ENCODE measurements around the gene SLC4A3. TPM values are rescaled to one million over a fixed set of nuclear protein-coding genes. Genes with fewer than 3 reads are reported as not detected.

The SLC4A3 gene, protein sequence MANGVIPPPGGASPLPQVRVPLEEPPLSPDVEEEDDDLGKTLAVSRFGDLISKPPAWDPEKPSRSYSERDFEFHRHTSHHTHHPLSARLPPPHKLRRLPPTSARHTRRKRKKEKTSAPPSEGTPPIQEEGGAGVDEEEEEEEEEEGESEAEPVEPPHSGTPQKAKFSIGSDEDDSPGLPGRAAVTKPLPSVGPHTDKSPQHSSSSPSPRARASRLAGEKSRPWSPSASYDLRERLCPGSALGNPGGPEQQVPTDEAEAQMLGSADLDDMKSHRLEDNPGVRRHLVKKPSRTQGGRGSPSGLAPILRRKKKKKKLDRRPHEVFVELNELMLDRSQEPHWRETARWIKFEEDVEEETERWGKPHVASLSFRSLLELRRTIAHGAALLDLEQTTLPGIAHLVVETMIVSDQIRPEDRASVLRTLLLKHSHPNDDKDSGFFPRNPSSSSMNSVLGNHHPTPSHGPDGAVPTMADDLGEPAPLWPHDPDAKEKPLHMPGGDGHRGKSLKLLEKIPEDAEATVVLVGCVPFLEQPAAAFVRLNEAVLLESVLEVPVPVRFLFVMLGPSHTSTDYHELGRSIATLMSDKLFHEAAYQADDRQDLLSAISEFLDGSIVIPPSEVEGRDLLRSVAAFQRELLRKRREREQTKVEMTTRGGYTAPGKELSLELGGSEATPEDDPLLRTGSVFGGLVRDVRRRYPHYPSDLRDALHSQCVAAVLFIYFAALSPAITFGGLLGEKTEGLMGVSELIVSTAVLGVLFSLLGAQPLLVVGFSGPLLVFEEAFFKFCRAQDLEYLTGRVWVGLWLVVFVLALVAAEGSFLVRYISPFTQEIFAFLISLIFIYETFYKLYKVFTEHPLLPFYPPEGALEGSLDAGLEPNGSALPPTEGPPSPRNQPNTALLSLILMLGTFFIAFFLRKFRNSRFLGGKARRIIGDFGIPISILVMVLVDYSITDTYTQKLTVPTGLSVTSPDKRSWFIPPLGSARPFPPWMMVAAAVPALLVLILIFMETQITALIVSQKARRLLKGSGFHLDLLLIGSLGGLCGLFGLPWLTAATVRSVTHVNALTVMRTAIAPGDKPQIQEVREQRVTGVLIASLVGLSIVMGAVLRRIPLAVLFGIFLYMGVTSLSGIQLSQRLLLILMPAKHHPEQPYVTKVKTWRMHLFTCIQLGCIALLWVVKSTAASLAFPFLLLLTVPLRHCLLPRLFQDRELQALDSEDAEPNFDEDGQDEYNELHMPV
- 3.2 TPM for polyA plus RNA-seq (2013, experiment 1 of 2)
- 3.4 TPM for polyA plus RNA-seq (2013, experiment 2 of 2)

DNA sequence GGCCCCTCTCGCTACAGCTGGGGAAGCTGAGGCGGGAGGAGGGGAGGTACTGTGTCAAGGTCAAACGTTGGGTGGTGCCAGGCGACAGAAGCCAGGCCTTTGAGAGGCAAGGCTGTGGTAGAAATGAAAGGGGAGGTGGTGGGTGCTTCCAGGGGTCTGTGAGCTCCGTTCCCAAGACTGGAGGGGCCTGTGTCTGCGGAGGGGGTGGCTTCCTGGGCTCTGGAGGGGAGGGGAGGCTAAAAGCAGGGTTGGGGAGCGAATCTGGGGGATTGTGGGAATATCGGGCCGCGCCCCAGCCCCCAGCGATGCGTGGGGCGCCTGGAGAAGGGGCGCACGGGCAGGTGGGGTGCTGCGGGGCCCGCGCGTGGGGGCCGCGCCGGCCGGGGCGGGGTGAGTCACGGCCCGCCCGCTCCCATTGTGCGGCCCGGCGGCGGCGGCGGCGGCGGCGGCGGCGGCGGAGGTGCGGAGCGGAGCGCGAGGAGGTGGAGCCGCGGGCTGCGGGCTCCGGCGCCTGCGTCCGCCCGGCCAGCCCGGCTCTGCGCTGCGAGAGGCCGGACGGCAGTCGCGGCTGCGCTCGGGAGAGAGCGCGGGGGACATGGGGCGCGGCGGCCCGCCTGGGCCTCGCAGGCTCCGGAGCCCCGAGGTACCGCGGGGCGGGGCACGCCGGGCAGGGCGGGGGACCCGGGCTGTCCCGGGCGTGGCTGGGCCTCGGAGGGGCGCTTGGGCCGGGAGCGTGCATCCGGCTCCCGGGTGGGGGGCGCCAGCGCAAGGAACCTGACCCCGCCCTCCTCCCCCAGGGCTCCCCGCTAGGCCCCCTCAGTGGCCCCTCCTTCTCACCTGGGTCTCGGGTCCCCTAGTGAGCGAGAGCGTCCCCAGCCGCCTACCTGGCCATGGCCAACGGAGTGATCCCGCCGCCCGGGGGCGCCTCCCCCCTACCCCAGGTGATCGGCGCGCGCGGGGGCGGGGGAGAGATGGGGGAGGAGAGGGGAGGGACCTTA lies at the start of gene SLC4A3:
Gene SLC4A3 (plus strand): TSS at position 528 of the 998 bp plus-strand sequence. CDS start 363 bp downstream, at position 891.
- no peak within 1 kb of the TSS for H3K4ac ChIP-seq (ENCODE audit: low read length)

GRCh38 chr2:219578811-219579613 lies 48.4 kb upstream of the SLC4A3 start:
- no peak overlapping the region for H2AK5ac ChIP-seq (ENCODE audit: low read depth, low read length)

More for the DNA sequence above, at the start of gene SLC4A3:
- Histone ChIP-seq H2BK12ac (ENCODE audit: low read length) (peak within 1 kb of the TSS; percentile 86), H2AFZ (ENCODE audit: low read length) (peak within 1 kb of the TSS; percentile 92), H3K4me2 (ENCODE audit: insufficient read depth, low read length, poor library complexity, severe bottlenecking) (peak within 1 kb of the TSS; percentile 92), H3K18ac (ENCODE audit: low read length) (peak within 1 kb of the TSS; percentile 89), H3K27ac (replicated peaks; ENCODE audit: low read length) (no peak within 1 kb of the TSS), H2BK5ac (ENCODE audit: low read length) (peak within 1 kb of the TSS; percentile 76), H2AK5ac (ENCODE audit: low read depth, low read length) (peak within 1 kb of the TSS; percentile 99), H4K8ac (ENCODE audit: low read depth, low read length) (no peak within 1 kb of the TSS), H4K91ac (ENCODE audit: low read depth, low read length, poor library complexity) (no peak within 1 kb of the TSS), H3K14ac (ENCODE audit: low read length) (no peak within 1 kb of the TSS), H3K36me3 (replicated peaks in 1 of 2; ENCODE audit: control insufficient read depth in 2 of 2, insufficient read depth in 2 of 2, low read length in 2 of 2) (no peaks in the 10 kb centered on the region), H2BK15ac (ENCODE audit: low read length) (peak within 1 kb of the TSS; percentile 88), H3K27me3 (ENCODE audit: control insufficient read depth in 3 of 3, insufficient read depth in 3 of 3, low read depth in 1 of 3, low read length in 3 of 3) (peaks cover 0 to 51% (median 14%) of the 10 kb centered on the region in 3 experiments), H3K79me1 (ENCODE audit: low read depth, low read length) (no peaks in the 10 kb centered on the region), H2BK120ac (ENCODE audit: low read depth, low read length) (peak within 1 kb of the TSS; percentile 89), H3K9ac (ENCODE audit: low read depth, low read length, poor library complexity) (peak within 1 kb of the TSS; percentile 50), H3K4me1 (ENCODE audit: control insufficient read depth in 2 of 2, insufficient read depth in 1 of 2, low read depth in 1 of 2, low read length in 2 of 2) (no peaks in the 10 kb centered on the region), H3K9me3 (replicated peaks in 1 of 2; ENCODE audit: control insufficient read depth in 2 of 2, insufficient read depth in 1 of 2, low read depth in 1 of 2, low read length in 2 of 2) (no peaks in the 10 kb centered on the region), H3K23ac (ENCODE audit: low read depth, low read length, poor library complexity) (peak within 1 kb of the TSS; percentile 87), H3K4me3 (ENCODE audit: low read length in 2 of 2) (peak within 1 kb of the TSS; percentile 47 to 87)
- DNase-seq (ENCODE audit: low spot score) = peak; percentile 43
- WGBS, 2 donors (ENCODE audit: extremely low coverage in 2 of 2, insufficient read length in 2 of 2, insufficient replicate concordance in 1 of 2) = no CpG with 5 or more reads among the region's 103 CpGs

GRCh38 chr2:219581346-219581745 lies 46.1 kb upstream of the SLC4A3 start:
- Histone ChIP-seq H2BK5ac (ENCODE audit: low read length) (no peak overlapping the region), H3K9ac (ENCODE audit: low read depth, low read length, poor library complexity) (peak overlapping the region; percentile 33), H3K9me3 (replicated peaks in 1 of 2; ENCODE audit: control insufficient read depth in 2 of 2, insufficient read depth in 1 of 2, low read depth in 1 of 2, low read length in 2 of 2) (no peaks in the 10 kb centered on the region), H2BK15ac (ENCODE audit: low read length) (no peak overlapping the region), H3K27ac (replicated peaks; ENCODE audit: low read length) (no peak overlapping the region), H3K4ac (ENCODE audit: low read length) (no peak overlapping the region), H3K4me3 (ENCODE audit: low read length in 2 of 2) (no peak overlapping the region), H3K18ac (ENCODE audit: low read length) (no peak overlapping the region), H3K14ac (ENCODE audit: low read length) (no peak overlapping the region), H3K27me3 (ENCODE audit: control insufficient read depth in 3 of 3, insufficient read depth in 3 of 3, low read depth in 1 of 3, low read length in 3 of 3) (peaks cover 0 to 30% (median 0%) of the 10 kb centered on the region in 3 experiments), H3K79me1 (ENCODE audit: low read depth, low read length) (no peaks in the 10 kb centered on the region), H2AFZ (ENCODE audit: low read length) (no peak overlapping the region), H3K4me2 (ENCODE audit: insufficient read depth, low read length, poor library complexity, severe bottlenecking) (no peak overlapping the region), H3K36me3 (replicated peaks in 1 of 2; ENCODE audit: control insufficient read depth in 2 of 2, insufficient read depth in 2 of 2, low read length in 2 of 2) (no peaks in the 10 kb centered on the region), H2AK5ac (ENCODE audit: low read depth, low read length) (no peak overlapping the region), H4K8ac (ENCODE audit: low read depth, low read length) (no peak overlapping the region), H3K23ac (ENCODE audit: low read depth, low read length, poor library complexity) (no peak overlapping the region), H4K91ac (ENCODE audit: low read depth, low read length, poor library complexity) (no peak overlapping the region), H2BK120ac (ENCODE audit: low read depth, low read length) (no peak overlapping the region), H2BK12ac (ENCODE audit: low read length) (no peak overlapping the region), H3K4me1 (ENCODE audit: control insufficient read depth in 2 of 2, insufficient read depth in 1 of 2, low read depth in 1 of 2, low read length in 2 of 2) (peaks cover 16 to 18% of the 10 kb centered on the region in 2 donors)
- WGBS, 2 donors (ENCODE audit: extremely low coverage in 2 of 2, insufficient read length in 2 of 2, insufficient replicate concordance in 1 of 2) = no CpG with 5 or more reads among the region's 2 CpGs
- no peak for DNase-seq (ENCODE audit: low spot score)

More at GRCh38 chr2:219578811-219579613, 48.4 kb upstream of the SLC4A3 start:
- DNase-seq (ENCODE audit: low spot score) = no peak
- no peak overlapping the region for H3K14ac ChIP-seq (ENCODE audit: low read length)
- no peak overlapping the region for H2BK5ac ChIP-seq (ENCODE audit: low read length)
- no peaks in the 10 kb centered on the region for H3K9me3 ChIP-seq (replicated peaks in 1 of 2; ENCODE audit: control insufficient read depth in 2 of 2, insufficient read depth in 1 of 2, low read depth in 1 of 2, low read length in 2 of 2)
- H3K4me1 ChIP-seq (ENCODE audit: control insufficient read depth in 2 of 2, insufficient read depth in 1 of 2, low read depth in 1 of 2, low read length in 2 of 2) = peaks cover 17 to 19% of the 10 kb centered on the region in 2 donors
- H3K4me2 ChIP-seq (ENCODE audit: insufficient read depth, low read length, poor library complexity, severe bottlenecking) = no peak overlapping the region
- no peak overlapping the region for H3K9ac ChIP-seq (ENCODE audit: low read depth, low read length, poor library complexity)
- peak overlapping the region; percentile 23 for H2AFZ ChIP-seq (ENCODE audit: low read length)
- no CpG with 5 or more reads among the region's 8 CpGs for WGBS, 2 donors (ENCODE audit: extremely low coverage in 2 of 2, insufficient read length in 2 of 2, insufficient replicate concordance in 1 of 2)
- H2BK120ac ChIP-seq (ENCODE audit: low read depth, low read length) = no peak overlapping the region
- H3K27ac ChIP-seq (replicated peaks; ENCODE audit: low read length) = no peak overlapping the region
- peaks cover 0 to 16% (median 0%) of the 10 kb centered on the region in 3 experiments for H3K27me3 ChIP-seq (ENCODE audit: control insufficient read depth in 3 of 3, insufficient read depth in 3 of 3, low read depth in 1 of 3, low read length in 3 of 3)
- no peaks in the 10 kb centered on the region for H3K36me3 ChIP-seq (replicated peaks in 1 of 2; ENCODE audit: control insufficient read depth in 2 of 2, insufficient read depth in 2 of 2, low read length in 2 of 2)
- H4K91ac ChIP-seq (ENCODE audit: low read depth, low read length, poor library complexity) = no peak overlapping the region
- H3K79me1 ChIP-seq (ENCODE audit: low read depth, low read length) = no peaks in the 10 kb centered on the region
- no peak overlapping the region for H4K8ac ChIP-seq (ENCODE audit: low read depth, low read length)
- H3K4ac ChIP-seq (ENCODE audit: low read length) = no peak overlapping the region
- H3K23ac ChIP-seq (ENCODE audit: low read depth, low read length, poor library complexity) = no peak overlapping the region
- H3K4me3 ChIP-seq (ENCODE audit: low read length in 2 of 2) = no peak overlapping the region
- no peak overlapping the region for H3K18ac ChIP-seq (ENCODE audit: low read length)
- no peak overlapping the region for H2BK15ac ChIP-seq (ENCODE audit: low read length)
- no peak overlapping the region for H2BK12ac ChIP-seq (ENCODE audit: low read length)
